NOMO-1 treated with DMSO at 0.1 percent for 48 hours (cell line): ENCODE results near the gene CCNF.
"Not testable (repeated sequence)": the region's sequence is repeated elsewhere in the genome, so short reads cannot be mapped to it uniquely, and the experiment has no call there.

ENCODE experiments used
- DNase-seq: peaks from one replicate; lab custom pipeline; 2025; ENCODE audit not compliant: unreplicated experiment; lab: John Stamatoyannopoulos, UW

Gene CCNF

GRCh38 chr16:2429034-2429770, at the start of gene CCNF:
CCNF (plus strand) TSS chr16:2429447; CDS start chr16:2429482, 35 bp downstream.
- peak; percentile 87 for DNase-seq

- no peak for DNase-seq
Observed at GRCh38 chr16:2383501-2383900, 45.7 kb upstream of the CCNF start.

GRCh38 chr16:2384426-2384825, 44.8 kb upstream of the CCNF start:
- DNase-seq: no peak

GRCh38 chr16:2385190-2385836, 43.9 kb upstream of the CCNF start:
- DNase-seq: no peak

- DNase-seq: not testable (repeated sequence)
Observed at GRCh38 chr16:2385982-2386381, 43.3 kb upstream of the CCNF start.

- DNase-seq: no peak
Observed at GRCh38 chr16:2386990-2387389, 42.3 kb upstream of the CCNF start.

GRCh38 chr16:2388139-2388874, 40.9 kb upstream of the CCNF start:
- DNase-seq: no peak

GRCh38 chr16:2388875-2389433, 40.3 kb upstream of the CCNF start:
- DNase-seq: no peak

- no peak for DNase-seq
Observed at GRCh38 chr16:2392025-2392424, 37.2 kb upstream of the CCNF start.

GRCh38 chr16:2398520-2398919, 30.7 kb upstream of the CCNF start:
- no peak for DNase-seq

GRCh38 chr16:2404099-2404498, 25.1 kb upstream of the CCNF start:
- no peak for DNase-seq

GRCh38 chr16:2415085-2415484, 14.2 kb upstream of the CCNF start:
- DNase-seq: no peak

- no peak for DNase-seq
Observed at GRCh38 chr16:2420035-2420434, 9.2 kb upstream of the CCNF start.

- DNase-seq: no peak
Observed at GRCh38 chr16:2422123-2422867, 7.0 kb upstream of the CCNF start.

GRCh38 chr16:2424061-2425007, 4.9 kb upstream of the CCNF start:
- DNase-seq: no peak

GRCh38 chr16:2425008-2425518, 4.2 kb upstream of the CCNF start:
- no peak for DNase-seq

- DNase-seq: no peak
Observed at GRCh38 chr16:2425825-2426430, 3.3 kb upstream of the CCNF start.

- no peak for DNase-seq
Observed at GRCh38 chr16:2426941-2427361, 2.3 kb upstream of the CCNF start.

GRCh38 chr16:2427526-2427925, 1.7 kb upstream of the CCNF start:
- DNase-seq: no peak
